K562 (cell line): Measurements from ENCODE around the gene SLC25A33. TPM values are rescaled to one million over a fixed set of nuclear protein-coding genes. Genes with fewer than 3 reads are reported as not detected.

ENCODE experiments used
- CBX1 ChIP-seq: sonication (generic); IDR thresholded peaks from 2 replicates; pipeline ENCODE4 v1.6.1; 2016; ENCODE audit warnings: antibody characterized with exemption, low read depth, mild to moderate bottlenecking
- CC2D1A ChIP-seq: fragments of 450-650 bp; IDR thresholded peaks from 2 replicates; pipeline ENCODE4 v1.6.1; 2017; ENCODE audit warnings: mild to moderate bottlenecking
- CGGBP1 ChIP-seq: fragments of 250-450 bp; sonication (Bioruptor Pico); IDR thresholded peaks from 2 replicates; pipeline ENCODE4 v1.9.0; 2021; ENCODE audit warnings: mild to moderate bottlenecking
- COPS2 ChIP-seq: fragments of 450-650 bp; conservative IDR thresholded peaks from 2 replicates; pipeline ENCODE4 v1.6.1; 2016; ENCODE audit warnings: mild to moderate bottlenecking, moderate library complexity
- CREB1 ChIP-seq, 2 experiments: sonication (generic) in 1 of 2; formaldehyde crosslinking in 1 of 2; IDR thresholded peaks; 2 replicates each; pipeline versions ENCODE4 v1.6.1 to v1.8.0; 2012 to 2022; ENCODE audit warnings: inconsistent platforms in 1 of 2, mild to moderate bottlenecking in 1 of 2, missing genetic modification reagents in 1 of 2, moderate library complexity in 1 of 2
- DPF2 ChIP-seq: fragments of 450-650 bp; IDR thresholded peaks from 2 replicates; pipeline ENCODE4 v1.6.1; 2016
- EWSR1 ChIP-seq: fragments of 450-650 bp; IDR thresholded peaks from 2 replicates; pipeline ENCODE4 v1.6.1; 2018; ENCODE audit warnings: borderline replicate concordance, mild to moderate bottlenecking, low read depth, moderate library complexity; ENCODE audit not compliant: partially characterized antibody
- NEUROD1 ChIP-seq: fragments of 150-350 bp; IDR thresholded peaks from 2 replicates; pipeline ENCODE4 v1.6.1; 2014; ENCODE audit warnings: borderline replicate concordance, low read length, low read depth; ENCODE audit not compliant: partially characterized antibody
- NFE2 ChIP-seq: IDR thresholded peaks from 2 replicates; pipeline ENCODE4 v1.6.1; 2014; ENCODE audit warnings: antibody characterized with exemption, low read depth
- RBM34 ChIP-seq: fragments of 200-400 bp; formaldehyde crosslinking; IDR thresholded peaks from 2 replicates; pipeline ENCODE4 v1.6.1; 2018; ENCODE audit warnings: low read length, borderline replicate concordance; ENCODE audit not compliant: insufficient read depth
- RFX5 ChIP-seq: IDR thresholded peaks from 2 replicates; pipeline ENCODE4 v1.6.1; 2011; ENCODE audit warnings: low read depth, mild to moderate bottlenecking, improper control_type of control experiment, low read length
- SIN3B ChIP-seq: fragments of 450-650 bp; IDR thresholded peaks from 2 replicates; pipeline ENCODE4 v1.6.1; 2017; ENCODE audit warnings: low read depth, mild to moderate bottlenecking, moderate library complexity
- SMAD4 ChIP-seq: fragments of 250-450 bp; sonication (Bioruptor Pico); conservative IDR thresholded peaks from 2 replicates; pipeline ENCODE4 v1.8.0; 2021; ENCODE audit warnings: inconsistent platforms, mild to moderate bottlenecking, moderate library complexity
- SMARCA4 ChIP-seq: fragments of 450-650 bp; IDR thresholded peaks from 2 replicates; pipeline ENCODE4 v1.6.1; 2016
- SMARCA5 ChIP-seq: fragments of 450-650 bp; IDR thresholded peaks from 2 replicates; pipeline ENCODE4 v1.6.1; 2016
- SMC3 ChIP-seq: conservative IDR thresholded peaks from 2 replicates; pipeline ENCODE4 v1.6.1; 2011; ENCODE audit warnings: low read depth, low read length, improper control_type of control experiment; ENCODE audit not compliant: insufficient read depth
- SOX6 ChIP-seq: fragments of 450-650 bp; IDR thresholded peaks from 2 replicates; pipeline ENCODE4 v1.6.1; 2014; ENCODE audit warnings: mild to moderate bottlenecking
- TAF9B ChIP-seq: fragments of 450-650 bp; IDR thresholded peaks from 2 replicates; pipeline ENCODE4 v1.6.1; 2018; ENCODE audit warnings: mild to moderate bottlenecking; ENCODE audit not compliant: partially characterized antibody
- WHSC1 ChIP-seq: IDR thresholded peaks from one replicate; pipeline ENCODE4 v1.6.1; 2012; ENCODE audit warnings: low read length, control low read depth, inconsistent platforms
- ZEB2 ChIP-seq: fragments of 450-650 bp; IDR thresholded peaks from 2 replicates; pipeline ENCODE4 v1.6.1; 2016
- ZNF121 ChIP-seq: sonication (generic); formaldehyde crosslinking; conservative IDR thresholded peaks from 2 replicates; pipeline ENCODE4 v1.8.0; 2022; ENCODE audit warnings: missing genetic modification reagents
- ZNF184 ChIP-seq: sonication (generic); formaldehyde crosslinking; IDR thresholded peaks from 2 replicates; pipeline ENCODE4 v1.5.0; 2020; ENCODE audit warnings: missing genetic modification reagents
- ZNF324 ChIP-seq: fragments of 250-450 bp; sonication (Bioruptor Pico); IDR thresholded peaks from 2 replicates; pipeline ENCODE4 v1.4.0; 2020; ENCODE audit warnings: mild to moderate bottlenecking
- ZNF395 ChIP-seq: fragments of 200-800 bp; sonication (Bioruptor generic); IDR thresholded peaks from 2 replicates; pipeline ENCODE4 v1.6.1; 2017; ENCODE audit warnings: missing genetic modification characterization, missing compliant biosample characterization
- polyA plus RNA-seq, 8 experiments: library from polyadenylated mRNA; depleted of rRNA in 4 of 8; stranded (reverse) in 5 of 8; unstranded in 3 of 8; fragments of >200 nt; fragmentation: Nextera tagmentation in 2 of 8; fragmentation: Illumina TruSeq in 1 of 8; extraction: Ambion mirVana in 2 of 8; extraction: Trizol in 1 of 8; gene quantifications; 2 replicates each; pipeline versions ENCODE4 v1.2.1 to v1.2.3, GENCODE V29; 2011 to 2014; ENCODE audit warnings: inconsistent platforms in 1 of 8, missing spikeins in 1 of 8
- total RNA-seq, 7 experiments: library from RNA; depleted of rRNA in 6 of 7; stranded (reverse); fragments of >200 nt in 6 of 7; fragmentation: Illumina TruSeq in 2 of 7; extraction: Trizol in 2 of 7; gene quantifications; 2 replicates each; pipeline versions ENCODE4 v1.2.1 to v1.2.3, GENCODE V29; 2011 to 2021; ENCODE audit warnings: low replicate concordance in 1 of 7
- TF ChIP-seq, protein P1 (sequence below): fragments of 450-650 bp; IDR thresholded peaks from 2 replicates; pipeline ENCODE4 v1.6.1; 2017; ENCODE audit warnings: antibody characterized with exemption, mild to moderate bottlenecking

Gene SLC25A33
- total and polyA plus RNA-seq, 9 of the 15 experiments (the other 6 are each of a cell fraction or from before 2014, with no cell fraction given), result 3.2 to 23.5 (median 17.5) TPM

- no peak for TF ChIP-seq SMC3
- no peak for TF ChIP-seq CC2D1A
- TF ChIP-seq COPS2, result no peak
- TF ChIP-seq NFE2, result no peak
- TF ChIP-seq CBX1, result peak; percentile 35; the same call in 1 of the 2 replicates
- peak; percentile 24; the same call in 1 of the 2 replicates for TF ChIP-seq SMARCA4
- TF ChIP-seq, protein P1, sequence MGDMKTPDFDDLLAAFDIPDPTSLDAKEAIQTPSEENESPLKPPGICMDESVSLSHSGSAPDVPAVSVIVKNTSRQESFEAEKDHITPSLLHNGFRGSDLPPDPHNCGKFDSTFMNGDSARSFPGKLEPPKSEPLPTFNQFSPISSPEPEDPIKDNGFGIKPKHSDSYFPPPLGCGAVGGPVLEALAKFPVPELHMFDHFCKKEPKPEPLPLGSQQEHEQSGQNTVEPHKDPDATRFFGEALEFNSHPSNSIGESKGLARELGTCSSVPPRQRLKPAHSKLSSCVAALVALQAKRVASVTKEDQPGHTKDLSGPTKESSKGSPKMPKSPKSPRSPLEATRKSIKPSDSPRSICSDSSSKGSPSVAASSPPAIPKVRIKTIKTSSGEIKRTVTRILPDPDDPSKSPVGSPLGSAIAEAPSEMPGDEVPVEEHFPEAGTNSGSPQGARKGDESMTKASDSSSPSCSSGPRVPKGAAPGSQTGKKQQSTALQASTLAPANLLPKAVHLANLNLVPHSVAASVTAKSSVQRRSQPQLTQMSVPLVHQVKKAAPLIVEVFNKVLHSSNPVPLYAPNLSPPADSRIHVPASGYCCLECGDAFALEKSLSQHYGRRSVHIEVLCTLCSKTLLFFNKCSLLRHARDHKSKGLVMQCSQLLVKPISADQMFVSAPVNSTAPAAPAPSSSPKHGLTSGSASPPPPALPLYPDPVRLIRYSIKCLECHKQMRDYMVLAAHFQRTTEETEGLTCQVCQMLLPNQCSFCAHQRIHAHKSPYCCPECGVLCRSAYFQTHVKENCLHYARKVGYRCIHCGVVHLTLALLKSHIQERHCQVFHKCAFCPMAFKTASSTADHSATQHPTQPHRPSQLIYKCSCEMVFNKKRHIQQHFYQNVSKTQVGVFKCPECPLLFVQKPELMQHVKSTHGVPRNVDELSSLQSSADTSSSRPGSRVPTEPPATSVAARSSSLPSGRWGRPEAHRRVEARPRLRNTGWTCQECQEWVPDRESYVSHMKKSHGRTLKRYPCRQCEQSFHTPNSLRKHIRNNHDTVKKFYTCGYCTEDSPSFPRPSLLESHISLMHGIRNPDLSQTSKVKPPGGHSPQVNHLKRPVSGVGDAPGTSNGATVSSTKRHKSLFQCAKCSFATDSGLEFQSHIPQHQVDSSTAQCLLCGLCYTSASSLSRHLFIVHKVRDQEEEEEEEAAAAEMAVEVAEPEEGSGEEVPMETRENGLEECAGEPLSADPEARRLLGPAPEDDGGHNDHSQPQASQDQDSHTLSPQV, result no peak
- no peak for TF ChIP-seq NEUROD1
- TF ChIP-seq SOX6, result no peak
- no peak for TF ChIP-seq ZNF184 (CRISPR knock-in tag)
- TF ChIP-seq SMAD4, result peak; percentile 67
- no peak for TF ChIP-seq RFX5
- no peak for TF ChIP-seq RBM34
- no peak for TF ChIP-seq SIN3B
- 0 out of 2 replicates have a peak, but pooled peaks have one; percentile 22 for TF ChIP-seq ZEB2
- TF ChIP-seq ZNF395 (CRISPR knock-in tag), result no peak
- TF ChIP-seq TAF9B, result no peak
- 0 out of 2 replicates have a peak, but pooled peaks have one; percentile 19 for TF ChIP-seq DPF2
- TF ChIP-seq SMARCA5, result peak; percentile 97
- TF ChIP-seq ZNF121 (CRISPR knock-in tag), result no peak
- TF ChIP-seq CREB1 (IDR thresholded peaks at IDR 0.05), result peak; percentile 57; the same call in 1 of the 2 replicates
- TF ChIP-seq CREB1 (CRISPR knock-in tag; IDR thresholded peaks at IDR 0.05), result peak; percentile 74
- no peak for TF ChIP-seq WHSC1
- TF ChIP-seq ZNF324 (CRISPR knock-in tag), result no peak
- no peak for TF ChIP-seq CGGBP1 (CRISPR knock-in tag)
- no peak for TF ChIP-seq EWSR1
Measured at GRCh38 chr1:9529190-9529589, 10.1 kb upstream of the SLC25A33 start (continued).
